ENCODE measurements around the gene CMSS1. TPM values are rescaled to one million over a fixed set of nuclear protein-coding genes. Genes with fewer than 3 reads are reported as not detected.

The CMSS1 gene
- total and polyA plus RNA-seq, 4 donors = 3.8 to 19.5 (median 7.5) TPM

DNA sequence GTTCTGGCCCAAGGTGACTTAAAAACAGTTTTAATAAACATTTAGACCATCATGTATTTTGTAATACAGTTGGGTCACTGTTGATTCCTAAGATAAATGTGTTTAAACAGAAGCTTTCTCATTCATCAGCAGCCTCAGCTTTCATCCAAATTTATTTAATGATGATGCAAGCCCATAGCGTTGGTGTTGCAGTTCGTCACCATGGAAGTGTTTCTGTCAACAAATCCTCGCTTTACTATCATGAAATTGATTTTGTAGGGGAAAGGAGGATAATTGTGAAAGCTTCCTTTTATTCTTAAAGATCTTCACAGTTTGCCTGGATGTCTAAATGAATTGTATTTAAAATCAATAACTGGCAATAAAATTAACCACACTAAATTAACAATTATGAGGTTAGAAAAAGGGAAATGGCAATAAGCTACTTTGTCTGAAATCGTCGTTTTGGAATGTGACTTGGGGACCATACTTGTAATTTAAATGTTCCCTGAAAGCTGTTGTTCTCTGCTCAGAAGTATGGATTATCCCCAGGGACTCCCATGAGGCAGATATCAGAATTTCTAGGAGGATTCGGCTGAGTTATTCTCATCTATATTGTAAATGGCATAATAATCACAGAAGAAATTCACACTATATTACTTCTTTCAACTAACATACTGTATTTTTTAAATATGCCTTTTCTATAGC, 29.0 kb downstream of the CMSS1 start:
- H3K27me3 ChIP-seq (ENCODE audit: control insufficient read depth in 4 of 4, insufficient read depth in 4 of 4, low read length in 3 of 4) = no peaks in the 10 kb centered on the region
- H3K9ac ChIP-seq (ENCODE audit: low read depth in 1 of 2, low read length in 2 of 2) = no peak overlapping the region
- WGBS = 36% methylated on average over 6 of the region's 6 CpGs
- no peaks in the 10 kb centered on the region for H3K9me3 ChIP-seq (ENCODE audit: control insufficient read depth in 4 of 4, low read length in 3 of 4)
- peak overlapping the region; percentile 63 to 74 for H3K27ac ChIP-seq (ENCODE audit: low read depth in 1 of 2, low read length in 2 of 2)
- H3K4me1 ChIP-seq (ENCODE audit: control insufficient read depth in 4 of 4, insufficient read depth in 4 of 4, low read length in 3 of 4) = peaks cover 3 to 7% (median 4%) of the 10 kb centered on the region in 4 donors
- DNase-seq (ENCODE audit: low spot score) = no peak
- peak; percentile 73 for TF ChIP-seq FOXA2 (IDR thresholded peaks at IDR 0.05)
- TF ChIP-seq RAD21 (IDR thresholded peaks at IDR 0.05) = peak; percentile 55 to 62
- TF ChIP-seq FOXA1 (IDR thresholded peaks at IDR 0.05) = peak; percentile 81
- TF ChIP-seq GABPA (IDR thresholded peaks at IDR 0.05 in 1 of 2, conservative IDR thresholded peaks at IDR 0.05 in 1 of 2) = peak in 1 of 2 donors; percentile 24
- peak; percentile 29 to 80 for TF ChIP-seq JUND (IDR thresholded peaks at IDR 0.05)
- no peak for TF ChIP-seq NR2F2 (IDR thresholded peaks at IDR 0.05)
- TF ChIP-seq, protein P1, sequence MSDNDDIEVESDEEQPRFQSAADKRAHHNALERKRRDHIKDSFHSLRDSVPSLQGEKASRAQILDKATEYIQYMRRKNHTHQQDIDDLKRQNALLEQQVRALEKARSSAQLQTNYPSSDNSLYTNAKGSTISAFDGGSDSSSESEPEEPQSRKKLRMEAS (IDR thresholded peaks at IDR 0.05) = no peak
- TF ChIP-seq, protein P2, sequence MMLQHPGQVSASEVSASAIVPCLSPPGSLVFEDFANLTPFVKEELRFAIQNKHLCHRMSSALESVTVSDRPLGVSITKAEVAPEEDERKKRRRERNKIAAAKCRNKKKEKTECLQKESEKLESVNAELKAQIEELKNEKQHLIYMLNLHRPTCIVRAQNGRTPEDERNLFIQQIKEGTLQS (IDR thresholded peaks at IDR 0.05) = peak; percentile 98
- TF ChIP-seq EGR1 (IDR thresholded peaks at IDR 0.05; ENCODE audit: low read depth in 2 of 2) = peak in 1 of 2 donors; percentile 30
- TF ChIP-seq HNF4A (conservative IDR thresholded peaks at IDR 0.05) = peak in 1 of 2 donors; percentile 62
- no peak for TF ChIP-seq TAF1 (conservative IDR thresholded peaks at IDR 0.05)
- peak in 1 of 2 donors; percentile 70 for TF ChIP-seq RXRA (IDR thresholded peaks at IDR 0.05)
- TF ChIP-seq CTCF (IDR thresholded peaks at IDR 0.05; ENCODE audit: low read depth, low read length, missing input control) = no peak
- peak; percentile 65 for TF ChIP-seq ZBTB33 (IDR thresholded peaks at IDR 0.05)
- TF ChIP-seq, protein P3, sequence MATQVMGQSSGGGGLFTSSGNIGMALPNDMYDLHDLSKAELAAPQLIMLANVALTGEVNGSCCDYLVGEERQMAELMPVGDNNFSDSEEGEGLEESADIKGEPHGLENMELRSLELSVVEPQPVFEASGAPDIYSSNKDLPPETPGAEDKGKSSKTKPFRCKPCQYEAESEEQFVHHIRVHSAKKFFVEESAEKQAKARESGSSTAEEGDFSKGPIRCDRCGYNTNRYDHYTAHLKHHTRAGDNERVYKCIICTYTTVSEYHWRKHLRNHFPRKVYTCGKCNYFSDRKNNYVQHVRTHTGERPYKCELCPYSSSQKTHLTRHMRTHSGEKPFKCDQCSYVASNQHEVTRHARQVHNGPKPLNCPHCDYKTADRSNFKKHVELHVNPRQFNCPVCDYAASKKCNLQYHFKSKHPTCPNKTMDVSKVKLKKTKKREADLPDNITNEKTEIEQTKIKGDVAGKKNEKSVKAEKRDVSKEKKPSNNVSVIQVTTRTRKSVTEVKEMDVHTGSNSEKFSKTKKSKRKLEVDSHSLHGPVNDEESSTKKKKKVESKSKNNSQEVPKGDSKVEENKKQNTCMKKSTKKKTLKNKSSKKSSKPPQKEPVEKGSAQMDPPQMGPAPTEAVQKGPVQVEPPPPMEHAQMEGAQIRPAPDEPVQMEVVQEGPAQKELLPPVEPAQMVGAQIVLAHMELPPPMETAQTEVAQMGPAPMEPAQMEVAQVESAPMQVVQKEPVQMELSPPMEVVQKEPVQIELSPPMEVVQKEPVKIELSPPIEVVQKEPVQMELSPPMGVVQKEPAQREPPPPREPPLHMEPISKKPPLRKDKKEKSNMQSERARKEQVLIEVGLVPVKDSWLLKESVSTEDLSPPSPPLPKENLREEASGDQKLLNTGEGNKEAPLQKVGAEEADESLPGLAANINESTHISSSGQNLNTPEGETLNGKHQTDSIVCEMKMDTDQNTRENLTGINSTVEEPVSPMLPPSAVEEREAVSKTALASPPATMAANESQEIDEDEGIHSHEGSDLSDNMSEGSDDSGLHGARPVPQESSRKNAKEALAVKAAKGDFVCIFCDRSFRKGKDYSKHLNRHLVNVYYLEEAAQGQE (IDR thresholded peaks at IDR 0.05) = peak; percentile 29
- no peak for TF ChIP-seq HNF4G (IDR thresholded peaks at IDR 0.05)
- peak; percentile 29 for TF ChIP-seq SP1 (IDR thresholded peaks at IDR 0.05)
- peak; percentile 50 for TF ChIP-seq YY1 (IDR thresholded peaks at IDR 0.05)
- no peak overlapping the region for H3K4me3 ChIP-seq (ENCODE audit: low read depth in 1 of 3, low read length in 3 of 3)
- peaks cover 0 to 3% (median 0%) of the 10 kb centered on the region in 4 donors for H3K36me3 ChIP-seq (ENCODE audit: control insufficient read depth in 4 of 4, insufficient read depth in 3 of 4, low read depth in 1 of 4, low read length in 3 of 4)
